HG03571 (cell line): ENCODE results near the gene ZNF214.

Source experiments
- ATAC-seq: cut with Tn5 transposase; IDR thresholded peaks from one replicate; pipeline ENCODE4 v1.9.1; 2021; ENCODE audit not compliant: unreplicated experiment

The ZNF214 gene

GRCh38 chr11:7020183-7020917 lies at the start of gene ZNF214, which contains the start of gene NLRP14:
Gene ZNF214 (minus strand): TSS chr11:7020346. CDS start chr11:7002835, 17,511 bp downstream.
Gene NLRP14 (plus strand): TSS chr11:7020479. CDS start chr11:7038587, 18,108 bp downstream.
- ATAC-seq, result no peak

- no peak for ATAC-seq
Measured at GRCh38 chr11:7062534-7062933, 42.4 kb upstream of the ZNF214 start.

GRCh38 chr11:7060868-7061267 lies 40.7 kb upstream of the ZNF214 start:
- no peak for ATAC-seq

- ATAC-seq, result no peak
Measured at GRCh38 chr11:7057641-7058040, 37.5 kb upstream of the ZNF214 start.

- no peak for ATAC-seq
Measured at GRCh38 chr11:7056828-7057513, 36.8 kb upstream of the ZNF214 start.

- ATAC-seq, result no peak
Measured at GRCh38 chr11:7050191-7050590, 30.0 kb upstream of the ZNF214 start.

- no peak for ATAC-seq
Measured at GRCh38 chr11:7046474-7047175, 26.5 kb upstream of the ZNF214 start.

- ATAC-seq, result no peak
Measured at GRCh38 chr11:7034019-7034418, 13.9 kb upstream of the ZNF214 start.

GRCh38 chr11:7032692-7033091 lies 12.5 kb upstream of the ZNF214 start:
- no peak for ATAC-seq

- ATAC-seq, result no peak
Measured at GRCh38 chr11:7031471-7031871, 11.3 kb upstream of the ZNF214 start.

- no peak for ATAC-seq
Measured at GRCh38 chr11:7030836-7031235, 10.7 kb upstream of the ZNF214 start.

- no peak for ATAC-seq
Measured at GRCh38 chr11:7028141-7028540, 8.0 kb upstream of the ZNF214 start.

GRCh38 chr11:7021318-7021717 lies 1.2 kb upstream of the ZNF214 start:
- ATAC-seq, result no peak

- ATAC-seq, result no peak
Measured at GRCh38 chr11:7019500-7020182, 505 bp downstream of the ZNF214 start.

GRCh38 chr11:7016011-7016410 lies 4.1 kb downstream of the ZNF214 start:
- ATAC-seq, result no peak

- ATAC-seq, result no peak
Measured at GRCh38 chr11:7014118-7014517, 6.0 kb downstream of the ZNF214 start.

- no peak for ATAC-seq
Measured at GRCh38 chr11:7004482-7004881, 15.7 kb downstream of the ZNF214 start.

GRCh38 chr11:6995703-6996102 lies 24.4 kb downstream of the ZNF214 start:
- no peak for ATAC-seq

- no peak for ATAC-seq
Measured at GRCh38 chr11:6992457-6993417, 27.4 kb downstream of the ZNF214 start.

- ATAC-seq, result no peak
Measured at GRCh38 chr11:6992026-6992425, 28.1 kb downstream of the ZNF214 start.
